ENCODE results near the gene ADD3. TPM values are rescaled to one million over a fixed set of nuclear protein-coding genes. Genes with fewer than 3 reads are reported as not detected.
A peak's percentile ranks its signal among the peaks of the same experiment; 100 is the strongest.

Gene ADD3
- total RNA-seq, 2 donors from 2014 or later: 183 to 241 TPM

DNA sequence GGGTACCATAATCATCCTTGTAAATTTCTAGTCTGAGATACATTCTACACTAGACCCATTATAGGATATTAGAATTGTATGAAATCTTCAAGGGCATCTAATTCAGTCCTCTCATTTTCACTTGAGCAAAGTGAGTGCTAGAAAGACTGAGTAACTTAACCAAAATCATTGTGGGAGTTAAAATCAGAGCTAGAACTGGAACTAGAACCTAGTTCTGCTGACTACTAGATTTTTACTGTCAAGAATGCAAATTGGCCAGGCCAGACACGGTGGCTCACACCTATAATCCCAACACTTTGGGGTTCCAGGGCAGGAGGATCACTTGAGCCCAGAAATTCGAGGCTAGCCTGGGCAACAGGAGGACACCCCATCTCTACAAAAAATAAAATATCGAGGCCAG is 53.9 kb downstream of the ADD3 start:
- H3K4me1 ChIP-seq (ENCODE audit: control insufficient read depth, insufficient read depth, low read length): no peaks in the 10 kb centered on the region

DNA sequence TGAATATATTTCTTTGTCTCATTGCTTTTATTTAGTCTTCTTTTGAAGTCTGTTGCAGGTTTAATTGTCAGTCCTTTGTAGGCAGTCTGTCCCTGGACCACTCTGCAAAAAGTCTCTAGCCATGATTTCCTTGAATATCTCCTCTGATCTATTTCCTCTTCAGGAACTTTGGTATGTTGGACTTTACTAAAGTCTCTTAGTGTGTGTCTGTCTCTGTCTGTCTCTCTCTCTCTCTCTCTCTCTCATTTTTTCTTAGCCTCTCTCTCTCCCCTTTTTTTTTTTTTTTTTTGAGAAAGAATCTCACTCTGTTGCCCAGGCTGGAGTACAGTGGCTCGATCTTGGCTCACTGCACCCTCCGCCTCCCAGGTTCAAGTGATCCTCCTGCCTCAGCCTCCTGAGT is 57.5 kb downstream of the ADD3 start:
- no peak overlapping the region for H3K9ac ChIP-seq (ENCODE audit: extremely low read depth, low read length, poor library complexity, severe bottlenecking)
- H3K4me1 ChIP-seq (ENCODE audit: control insufficient read depth, insufficient read depth, low read length): peaks cover 16% of the 10 kb centered on the region
- no peak overlapping the region for H3K4me3 ChIP-seq (ENCODE audit: low read length)
- Mint-ChIP-seq H3K9me3 (no peaks in the 10 kb centered on the region), H3K27me3 (ENCODE audit: insufficient read depth) (no peaks in the 10 kb centered on the region), H3K36me3 (ENCODE audit: low read depth) (no peaks in the 10 kb centered on the region), H3K4me3 (no peak overlapping the region), H3K4me1 (peaks cover 32% of the 10 kb centered on the region), H3K27ac (no peak overlapping the region)
- no peaks in the 10 kb centered on the region for H3K27me3 ChIP-seq (ENCODE audit: control insufficient read depth, insufficient read depth, low read length, poor library complexity, severe bottlenecking)
- TF ChIP-seq, protein P1, sequence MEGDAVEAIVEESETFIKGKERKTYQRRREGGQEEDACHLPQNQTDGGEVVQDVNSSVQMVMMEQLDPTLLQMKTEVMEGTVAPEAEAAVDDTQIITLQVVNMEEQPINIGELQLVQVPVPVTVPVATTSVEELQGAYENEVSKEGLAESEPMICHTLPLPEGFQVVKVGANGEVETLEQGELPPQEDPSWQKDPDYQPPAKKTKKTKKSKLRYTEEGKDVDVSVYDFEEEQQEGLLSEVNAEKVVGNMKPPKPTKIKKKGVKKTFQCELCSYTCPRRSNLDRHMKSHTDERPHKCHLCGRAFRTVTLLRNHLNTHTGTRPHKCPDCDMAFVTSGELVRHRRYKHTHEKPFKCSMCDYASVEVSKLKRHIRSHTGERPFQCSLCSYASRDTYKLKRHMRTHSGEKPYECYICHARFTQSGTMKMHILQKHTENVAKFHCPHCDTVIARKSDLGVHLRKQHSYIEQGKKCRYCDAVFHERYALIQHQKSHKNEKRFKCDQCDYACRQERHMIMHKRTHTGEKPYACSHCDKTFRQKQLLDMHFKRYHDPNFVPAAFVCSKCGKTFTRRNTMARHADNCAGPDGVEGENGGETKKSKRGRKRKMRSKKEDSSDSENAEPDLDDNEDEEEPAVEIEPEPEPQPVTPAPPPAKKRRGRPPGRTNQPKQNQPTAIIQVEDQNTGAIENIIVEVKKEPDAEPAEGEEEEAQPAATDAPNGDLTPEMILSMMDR (conservative IDR thresholded peaks at IDR 0.05): no peak
- H3K27ac ChIP-seq (ENCODE audit: low read depth, low read length): no peak overlapping the region
- H3K9me3 ChIP-seq (ENCODE audit: control insufficient read depth, low read length): no peaks in the 10 kb centered on the region
- 85 to 86% methylated on average over 1 to 2 of the region's 2 CpGs for WGBS, 2 experiments (ENCODE audit: insufficient coverage in 1 of 2, insufficient read length in 1 of 2)
- H3K36me3 ChIP-seq (ENCODE audit: control insufficient read depth, insufficient read depth, low read length): no peaks in the 10 kb centered on the region
- no peak for DNase-seq

More for the DNA sequence above, 53.9 kb downstream of the ADD3 start:
- no peak overlapping the region for H3K9ac ChIP-seq (ENCODE audit: extremely low read depth, low read length, poor library complexity, severe bottlenecking)
- H3K4me3 ChIP-seq (ENCODE audit: low read length): no peak overlapping the region
- DNase-seq: no peak
- H3K27me3 Mint-ChIP-seq (ENCODE audit: insufficient read depth): no peaks in the 10 kb centered on the region
- H3K9me3 Mint-ChIP-seq: no peaks in the 10 kb centered on the region
- H3K27ac ChIP-seq (ENCODE audit: low read depth, low read length): no peak overlapping the region
- peaks cover 18% of the 10 kb centered on the region for H3K4me1 Mint-ChIP-seq
- TF ChIP-seq, protein P1 (conservative IDR thresholded peaks at IDR 0.05): no peak
- no peaks in the 10 kb centered on the region for H3K27me3 ChIP-seq (ENCODE audit: control insufficient read depth, insufficient read depth, low read length, poor library complexity, severe bottlenecking)
- WGBS, 2 experiments (ENCODE audit: insufficient coverage in 1 of 2, insufficient read length in 1 of 2): 88% methylated on average over 3 of the region's 3 CpGs; no CpG with 5 or more reads in 1 of the 2 experiments
- no peaks in the 10 kb centered on the region for H3K36me3 Mint-ChIP-seq (ENCODE audit: low read depth)
- H3K27ac Mint-ChIP-seq: no peak overlapping the region
- no peaks in the 10 kb centered on the region for H3K9me3 ChIP-seq (ENCODE audit: control insufficient read depth, low read length)
- no peak overlapping the region for H3K4me3 Mint-ChIP-seq
- no peaks in the 10 kb centered on the region for H3K36me3 ChIP-seq (ENCODE audit: control insufficient read depth, insufficient read depth, low read length)

DNA sequence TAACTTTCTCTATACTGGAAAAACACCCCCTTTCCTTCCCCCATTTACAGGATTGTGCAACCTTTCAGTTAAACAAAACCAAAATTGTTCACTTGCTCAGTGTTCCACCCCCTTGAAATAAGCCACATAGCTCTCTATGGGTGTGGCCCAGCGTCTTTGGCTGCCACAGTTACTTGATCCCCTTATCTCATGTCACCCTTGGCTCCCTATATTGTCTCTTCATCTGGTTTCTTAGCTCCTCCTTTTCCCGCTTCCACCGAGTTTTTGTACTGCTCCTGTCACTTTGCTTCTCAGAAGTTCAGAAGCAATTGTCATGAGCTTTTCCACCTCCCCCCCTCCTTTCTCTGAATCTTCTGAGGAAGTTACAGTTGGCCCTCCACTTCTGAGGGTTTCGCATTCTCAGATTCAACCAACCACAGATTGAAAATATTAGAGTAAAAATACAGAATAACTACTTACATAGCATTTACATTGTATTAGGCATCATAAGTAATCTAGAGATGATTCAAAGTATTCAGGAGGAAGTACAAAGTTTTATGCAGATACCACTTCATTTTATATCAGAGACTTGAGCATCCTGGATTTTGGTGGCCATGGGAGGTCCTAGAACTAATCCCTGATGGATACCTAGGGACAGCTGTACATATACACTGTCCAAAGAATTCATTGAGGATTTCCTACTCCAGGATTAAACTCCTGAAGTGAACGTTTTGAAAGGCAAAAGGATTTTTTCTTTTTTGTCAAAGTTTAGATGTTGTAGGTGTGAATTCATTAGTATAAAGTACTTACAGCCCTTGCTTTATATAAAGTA is 60.4 kb downstream of the ADD3 start:
- no peak overlapping the region for H3K27ac ChIP-seq (ENCODE audit: low read depth, low read length)
- H3K9me3 Mint-ChIP-seq: no peaks in the 10 kb centered on the region
- H3K4me1 Mint-ChIP-seq: peaks cover 43% of the 10 kb centered on the region
- no peak overlapping the region for H3K27ac Mint-ChIP-seq
- H3K9me3 ChIP-seq (ENCODE audit: control insufficient read depth, low read length): no peaks in the 10 kb centered on the region
- peak; percentile 63 for DNase-seq
- peaks cover 16% of the 10 kb centered on the region for H3K4me1 ChIP-seq (ENCODE audit: control insufficient read depth, insufficient read depth, low read length)
- no peak overlapping the region for H3K4me3 Mint-ChIP-seq
- no peak overlapping the region for H3K9ac ChIP-seq (ENCODE audit: extremely low read depth, low read length, poor library complexity, severe bottlenecking)
- no peaks in the 10 kb centered on the region for H3K27me3 Mint-ChIP-seq (ENCODE audit: insufficient read depth)
- no peaks in the 10 kb centered on the region for H3K36me3 Mint-ChIP-seq (ENCODE audit: low read depth)
- no peaks in the 10 kb centered on the region for H3K27me3 ChIP-seq (ENCODE audit: control insufficient read depth, insufficient read depth, low read length, poor library complexity, severe bottlenecking)
- TF ChIP-seq, protein P1 (conservative IDR thresholded peaks at IDR 0.05): no peak
- H3K4me3 ChIP-seq (ENCODE audit: low read length): peak overlapping the region; percentile 19
- no peaks in the 10 kb centered on the region for H3K36me3 ChIP-seq (ENCODE audit: control insufficient read depth, insufficient read depth, low read length)
- WGBS, 2 experiments (ENCODE audit: insufficient coverage in 1 of 2, insufficient read length in 1 of 2): 50% methylated on average over 2 to 3 of the region's 5 CpGs
